HG02870 (cell line): ENCODE data around the gene HTRA3.
A peak's percentile ranks its signal among the peaks of the same experiment; 100 is the strongest.

Source experiments
- ATAC-seq: cut with Tn5 transposase; IDR thresholded peaks from one replicate; pipeline ENCODE4 v1.9.1; 2021; ENCODE audit warnings: mild to moderate bottlenecking, moderate library complexity; ENCODE audit not compliant: unreplicated experiment

The HTRA3 gene

GRCh38 chr4:8269535-8270417, at the start of gene HTRA3:
Gene HTRA3, plus strand, starts transcription at chr4:8269754. Its CDS starts 215 bp downstream, at chr4:8269969.
- ATAC-seq = no peak

- ATAC-seq = no peak
These were observed 48.7 kb upstream of the HTRA3 start for GRCh38 chr4:8220661-8221450.

DNA sequence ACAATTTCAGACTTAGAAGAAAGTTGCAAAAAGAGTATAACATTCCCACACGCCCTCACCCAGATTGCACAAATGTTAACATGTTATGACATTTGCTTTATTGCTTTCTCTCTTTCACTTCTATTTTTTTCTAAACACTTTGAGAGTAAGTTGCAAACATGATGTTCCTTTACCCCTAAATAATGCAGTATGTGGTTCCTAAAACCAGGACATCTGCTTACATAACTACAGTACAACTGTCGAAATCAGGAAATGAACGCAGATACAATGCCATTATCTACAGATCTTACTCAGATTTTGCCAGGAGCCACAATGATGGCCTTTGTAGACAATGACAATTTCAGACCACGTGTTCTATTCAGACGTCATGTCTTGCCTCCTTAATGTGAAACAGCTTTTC, 48.1 kb upstream of the HTRA3 start:
- peak; percentile 92 for ATAC-seq

DNA sequence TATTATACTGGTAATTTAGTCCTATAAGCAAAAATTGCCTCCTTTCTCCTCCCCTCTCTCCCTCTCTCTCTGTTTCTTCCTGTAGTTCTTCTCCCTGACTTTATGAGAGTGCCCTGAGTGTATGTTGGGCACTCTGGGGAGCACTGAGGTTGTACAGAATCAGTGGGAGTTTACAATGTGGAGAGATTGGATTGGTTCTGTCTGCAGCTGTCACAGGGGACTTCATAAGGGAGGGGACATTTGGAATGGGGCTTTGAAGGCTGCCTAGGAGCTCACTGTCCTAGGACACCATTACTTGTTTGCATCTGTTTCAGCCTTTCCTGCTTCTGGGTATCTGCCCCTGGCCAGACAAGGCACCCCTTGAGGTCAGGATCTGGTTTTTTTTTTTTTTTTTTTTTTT, 47.6 kb upstream of the HTRA3 start:
- ATAC-seq = no peak

GRCh38 chr4:8222609-8223388, 46.8 kb upstream of the HTRA3 start:
- no peak for ATAC-seq

DNA sequence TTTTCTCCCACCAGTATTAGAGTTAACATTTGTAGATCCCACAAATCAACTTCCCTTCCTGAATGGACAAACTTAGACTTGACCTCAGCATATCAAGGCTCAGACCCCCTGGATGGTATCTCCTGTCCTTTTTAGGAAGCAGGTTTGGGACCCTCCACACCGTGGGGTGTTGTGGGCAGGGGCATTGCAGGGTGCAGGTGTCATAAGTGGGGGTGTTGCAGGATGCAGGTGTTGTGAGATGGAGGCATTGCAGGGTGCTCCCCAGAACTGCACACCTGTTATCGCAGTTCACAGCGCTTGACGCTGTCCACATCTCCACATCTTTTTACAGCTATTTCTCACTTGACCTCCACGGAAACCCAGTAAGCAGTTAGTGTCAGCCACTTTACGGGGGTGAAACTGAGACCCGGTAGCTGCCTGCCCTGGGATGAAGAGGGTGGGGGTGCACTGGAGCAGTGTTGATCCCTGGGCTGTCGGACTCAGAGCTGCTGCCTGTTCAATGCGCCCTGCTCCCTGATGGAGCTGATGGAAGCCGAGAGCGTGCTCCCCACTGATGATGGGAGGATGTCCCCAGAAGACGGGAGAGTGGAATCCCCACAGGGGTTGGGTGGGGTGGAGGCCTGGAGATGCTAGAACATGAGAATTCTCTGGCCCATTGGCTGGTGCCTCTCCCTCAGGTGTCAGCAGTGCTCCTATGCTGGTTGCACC, 45.1 kb upstream of the HTRA3 start:
- ATAC-seq = no peak

DNA sequence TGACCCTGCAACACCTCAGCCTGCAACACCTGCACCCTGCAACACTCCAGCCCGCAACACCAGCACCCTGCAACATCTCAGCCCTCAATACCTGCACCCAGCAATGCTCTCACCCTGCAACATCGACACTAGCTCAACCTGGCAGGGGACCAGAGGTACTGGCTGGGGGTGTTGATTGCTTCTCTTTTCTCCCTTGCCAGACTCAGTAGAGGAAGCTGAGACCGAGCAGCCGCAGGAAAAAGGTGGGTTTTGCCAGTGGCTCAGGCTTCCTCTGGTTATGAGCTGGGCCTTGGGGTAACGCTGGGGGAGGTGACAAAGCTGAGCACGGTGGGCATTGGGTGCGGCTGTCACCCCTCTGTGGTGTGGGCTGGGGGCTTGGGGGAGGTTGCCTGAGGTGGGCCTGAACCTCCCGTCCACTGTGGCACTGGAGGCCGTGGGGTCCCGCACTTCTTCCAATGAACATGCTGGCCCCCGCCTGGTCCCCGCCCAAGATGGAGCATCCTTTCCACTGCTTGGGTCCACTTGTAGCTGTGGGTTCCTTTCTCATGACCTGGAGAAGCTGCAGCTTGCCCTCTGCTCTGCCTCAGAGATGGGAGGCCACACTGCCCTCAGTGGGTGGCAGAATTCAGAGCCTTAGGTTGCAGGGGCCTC, 44.5 kb upstream of the HTRA3 start:
- no peak for ATAC-seq

GRCh38 chr4:8225706-8226443, 43.7 kb upstream of the HTRA3 start:
- no peak for ATAC-seq

DNA sequence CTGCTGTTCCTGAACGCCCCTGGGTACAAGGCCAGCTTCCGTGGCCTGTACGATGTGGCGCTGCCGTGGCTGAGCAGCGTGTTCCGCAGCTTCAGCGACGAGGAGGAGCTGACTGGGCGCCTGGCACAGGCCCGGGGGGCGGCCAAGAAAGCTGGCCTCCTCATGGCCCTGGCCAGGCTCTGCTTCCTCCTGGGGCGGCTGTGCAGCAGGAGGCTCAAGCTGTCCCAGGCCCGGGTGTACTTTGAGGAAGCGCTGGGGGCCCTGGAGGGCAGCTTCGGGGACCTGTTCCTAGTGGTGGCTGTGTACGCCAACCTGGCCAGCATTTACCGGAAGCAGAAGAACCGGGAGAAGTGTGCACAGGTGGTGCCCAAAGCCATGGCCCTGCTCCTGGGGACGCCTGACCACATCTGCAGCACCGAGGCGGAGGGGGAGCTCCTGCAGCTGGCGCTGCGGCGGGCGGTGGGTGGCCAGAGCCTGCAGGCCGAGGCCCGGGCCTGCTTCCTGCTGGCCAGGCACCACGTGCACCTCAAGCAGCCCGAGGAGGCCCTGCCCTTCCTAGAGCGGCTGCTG, 42.3 kb upstream of the HTRA3 start:
- ATAC-seq = no peak

GRCh38 chr4:8227771-8228318, 41.7 kb upstream of the HTRA3 start:
- ATAC-seq = no peak

GRCh38 chr4:8228319-8229250, 41.0 kb upstream of the HTRA3 start:
- peak; percentile 76 for ATAC-seq

DNA sequence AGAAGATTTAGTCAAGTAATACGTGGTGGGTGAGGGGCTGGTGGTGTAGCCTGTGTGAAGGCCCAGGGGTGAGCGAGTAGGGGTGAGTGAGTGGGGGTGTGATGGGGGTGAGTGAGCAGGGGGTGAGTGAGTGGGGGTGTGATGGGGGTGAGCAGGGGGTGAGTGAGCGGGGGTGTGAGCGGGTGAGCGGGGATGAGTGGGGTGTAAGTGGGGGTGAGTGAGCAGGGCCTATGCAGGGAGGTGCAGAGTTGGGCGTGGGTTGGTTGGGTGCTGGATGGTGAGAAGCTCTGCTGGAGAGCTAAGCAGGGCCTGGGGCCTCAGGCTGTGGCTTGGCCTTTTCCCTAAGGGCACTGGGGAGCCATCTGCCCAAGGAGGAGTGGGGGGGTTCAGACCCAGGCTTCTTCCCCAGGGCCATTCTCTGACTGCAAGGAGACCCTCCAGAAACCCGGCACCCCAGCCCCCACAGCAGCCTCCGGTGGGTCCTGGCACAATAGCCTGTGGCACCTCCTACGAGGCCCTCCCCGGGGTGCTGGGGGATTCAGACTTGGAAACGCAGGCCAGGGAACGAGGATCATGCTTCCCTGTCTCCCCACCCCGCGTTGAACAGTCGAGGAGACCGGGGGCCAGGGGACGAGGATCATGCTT, 40.1 kb upstream of the HTRA3 start:
- no peak for ATAC-seq

DNA sequence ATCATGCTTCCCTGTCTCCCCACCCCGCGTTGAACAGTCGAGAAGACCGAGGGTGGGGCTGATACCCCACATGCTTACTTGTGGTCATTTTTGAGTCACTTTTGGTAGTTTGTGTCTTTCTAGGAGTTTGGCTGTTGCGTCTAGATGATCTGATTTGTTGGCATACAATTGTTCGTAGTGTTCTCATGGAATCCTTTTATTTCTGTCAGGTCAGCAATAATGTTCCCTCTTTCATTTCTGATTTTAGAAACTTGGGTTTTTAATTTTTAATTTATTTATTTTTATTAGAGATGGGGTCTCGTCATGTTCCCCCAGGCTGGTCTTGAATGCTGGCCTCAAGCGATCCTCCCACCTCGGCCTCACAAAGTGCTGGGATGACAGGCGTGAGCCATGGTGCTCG, 39.5 kb upstream of the HTRA3 start:
- no peak for ATAC-seq

GRCh38 chr4:8230891-8231290, 38.7 kb upstream of the HTRA3 start:
- no peak for ATAC-seq

GRCh38 chr4:8231551-8232049, 38.0 kb upstream of the HTRA3 start:
- ATAC-seq = no peak

- ATAC-seq = no peak
These were observed 36.8 kb upstream of the HTRA3 start for GRCh38 chr4:8232748-8233147.
